T-helper 2 cell treated with Interferon-gamma antibody and Interleukin-4, amounts not matched to agents 5 μg/mL and 100 μg/mL, for 36 hours (primary cell): ENCODE measurements around the gene AP3S1.

Experiments
- DNase-seq: peaks from one replicate; pipeline ENCODE4 v3.0.0; 2021; ENCODE audit warnings: low spot score
- H3K27ac Mint-ChIP-seq: one replicate; pipeline ENCODE4 v1.8.0; 2021; ENCODE audit warnings: mild to moderate bottlenecking, mixed read lengths
- H3K27me3 Mint-ChIP-seq: one replicate; pipeline ENCODE4 v1.8.0; 2021; ENCODE audit warnings: low read depth, mixed read lengths
- H3K36me3 Mint-ChIP-seq: one replicate; pipeline ENCODE4 v1.8.0; 2021; ENCODE audit warnings: low read depth, mixed read lengths
- H3K4me1 Mint-ChIP-seq: one replicate; pipeline ENCODE4 v1.8.0; 2021; ENCODE audit warnings: low read depth, mixed read lengths
- H3K4me3 Mint-ChIP-seq: one replicate; pipeline ENCODE4 v1.8.0; 2022; ENCODE audit warnings: mild to moderate bottlenecking, moderate library complexity, mixed read lengths
- H3K9me3 Mint-ChIP-seq: one replicate; pipeline ENCODE4 v1.8.0; 2021; ENCODE audit warnings: mixed read lengths

The AP3S1 gene

GRCh38 chr5:115947260-115947659 is 105.5 kb downstream of the AP3S1 start:
- no peaks in the 10 kb centered on the region for H3K4me1 Mint-ChIP-seq

DNA sequence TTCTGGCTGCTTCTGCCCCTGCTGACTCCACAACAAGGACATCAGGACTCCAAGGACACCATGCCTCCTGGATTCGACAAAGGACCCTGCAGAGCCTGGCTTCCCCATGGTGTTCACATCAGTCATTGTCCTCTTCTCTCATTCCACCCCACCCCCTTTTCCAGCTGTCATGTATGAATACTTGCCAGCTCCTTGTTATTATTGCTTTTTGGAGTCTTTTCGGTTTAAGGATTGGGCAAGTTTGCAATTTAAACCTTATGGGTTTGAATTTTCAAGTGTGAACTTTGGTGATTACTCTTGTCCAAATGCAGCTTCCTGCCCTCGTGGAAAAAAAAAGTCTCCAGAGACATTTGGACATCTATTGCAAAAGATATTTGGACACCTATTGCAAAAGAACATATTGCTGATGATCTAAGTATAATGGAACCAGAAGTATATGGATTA is 106.4 kb downstream of the AP3S1 start:
- no peak overlapping the region for H3K4me3 Mint-ChIP-seq
- DNase-seq: no peak
- H3K27ac Mint-ChIP-seq: no peak overlapping the region
- no peaks in the 10 kb centered on the region for H3K9me3 Mint-ChIP-seq
- H3K27me3 Mint-ChIP-seq: peaks cover 8% of the 10 kb centered on the region
- H3K4me1 Mint-ChIP-seq: no peaks in the 10 kb centered on the region
- no peaks in the 10 kb centered on the region for H3K36me3 Mint-ChIP-seq

More at GRCh38 chr5:115947260-115947659, 105.5 kb downstream of the AP3S1 start:
- Mint-ChIP-seq H3K27me3 (peaks cover 8% of the 10 kb centered on the region), H3K36me3 (no peaks in the 10 kb centered on the region), H3K9me3 (no peaks in the 10 kb centered on the region), H3K27ac (no peak overlapping the region), H3K4me3 (no peak overlapping the region)
- DNase-seq: no peak

- DNase-seq: no peak
- Mint-ChIP-seq H3K4me3 (no peak overlapping the region), H3K27ac (no peak overlapping the region), H3K27me3 (peaks cover 8% of the 10 kb centered on the region), H3K9me3 (no peaks in the 10 kb centered on the region), H3K4me1 (no peaks in the 10 kb centered on the region), H3K36me3 (no peaks in the 10 kb centered on the region)
These were observed 107.4 kb downstream of the AP3S1 start for GRCh38 chr5:115949096-115949495.

GRCh38 chr5:115952588-115952987 is 110.9 kb downstream of the AP3S1 start:
- no peak for DNase-seq
- no peak overlapping the region for H3K27ac Mint-ChIP-seq
- H3K4me3 Mint-ChIP-seq: no peak overlapping the region
- no peaks in the 10 kb centered on the region for H3K9me3 Mint-ChIP-seq
- H3K4me1 Mint-ChIP-seq: no peaks in the 10 kb centered on the region
- H3K27me3 Mint-ChIP-seq: peaks cover 11% of the 10 kb centered on the region
- H3K36me3 Mint-ChIP-seq: no peaks in the 10 kb centered on the region

- Mint-ChIP-seq H3K4me3 (no peak overlapping the region), H3K4me1 (no peaks in the 10 kb centered on the region), H3K9me3 (no peaks in the 10 kb centered on the region), H3K27me3 (peaks cover 9% of the 10 kb centered on the region), H3K36me3 (no peaks in the 10 kb centered on the region), H3K27ac (no peak overlapping the region)
- DNase-seq: no peak
These were observed 112.4 kb downstream of the AP3S1 start for GRCh38 chr5:115954144-115954543.

GRCh38 chr5:115956957-115957356 is 115.2 kb downstream of the AP3S1 start:
- no peak overlapping the region for H3K4me3 Mint-ChIP-seq

GRCh38 chr5:115961381-115962238 is 119.9 kb downstream of the AP3S1 start:
- Mint-ChIP-seq H3K27ac (no peak overlapping the region), H3K9me3 (no peaks in the 10 kb centered on the region), H3K36me3 (no peaks in the 10 kb centered on the region), H3K4me1 (no peaks in the 10 kb centered on the region), H3K27me3 (peaks cover 54% of the 10 kb centered on the region), H3K4me3 (no peak overlapping the region)
- no peak for DNase-seq

More at GRCh38 chr5:115956957-115957356, 115.2 kb downstream of the AP3S1 start:
- Mint-ChIP-seq H3K36me3 (no peaks in the 10 kb centered on the region), H3K9me3 (no peaks in the 10 kb centered on the region), H3K27me3 (peaks cover 25% of the 10 kb centered on the region), H3K27ac (no peak overlapping the region), H3K4me1 (no peaks in the 10 kb centered on the region)
- DNase-seq: no peak

GRCh38 chr5:115962239-115962564 is 120.5 kb downstream of the AP3S1 start, which contains the start of gene LVRN:
Gene LVRN, plus strand, starts transcription at chr5:115962475. Its CDS starts 143 bp downstream, at chr5:115962618.
- Mint-ChIP-seq H3K4me1 (no peaks in the 10 kb centered on the region), H3K27ac (no peak within 1 kb of the TSS), H3K36me3 (no peaks in the 10 kb centered on the region), H3K4me3 (no peak within 1 kb of the TSS), H3K9me3 (no peaks in the 10 kb centered on the region), H3K27me3 (peaks cover 60% of the 10 kb centered on the region)
- DNase-seq: no peak

GRCh38 chr5:115962565-115963402 is 121.0 kb downstream of the AP3S1 start:
- Mint-ChIP-seq H3K4me1 (no peaks in the 10 kb centered on the region), H3K27ac (no peak overlapping the region), H3K9me3 (no peaks in the 10 kb centered on the region), H3K36me3 (no peaks in the 10 kb centered on the region), H3K27me3 (peaks cover 63% of the 10 kb centered on the region), H3K4me3 (no peak overlapping the region)
- DNase-seq: no peak

DNA sequence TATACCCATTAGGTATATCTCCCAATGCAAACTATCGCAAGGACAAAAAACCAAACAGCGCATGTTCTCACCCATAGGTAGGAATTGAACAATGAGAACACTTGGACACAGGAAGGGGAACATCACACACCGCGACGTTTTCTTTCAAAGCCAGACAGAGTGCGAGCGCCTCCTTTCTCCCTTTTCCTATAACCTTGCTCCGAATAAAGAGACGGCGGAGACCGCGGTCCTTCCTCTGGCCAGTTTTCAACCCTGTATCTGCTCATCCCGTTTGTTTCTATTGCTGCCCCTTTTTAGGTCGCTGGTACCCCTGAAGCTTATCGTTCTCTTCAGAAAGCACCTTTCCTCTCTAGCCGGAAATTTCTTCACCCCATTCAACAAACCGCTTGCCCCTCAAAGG is 121.8 kb downstream of the AP3S1 start:
- Mint-ChIP-seq H3K4me3 (no peak overlapping the region), H3K27me3 (peaks cover 69% of the 10 kb centered on the region), H3K27ac (no peak overlapping the region), H3K36me3 (no peaks in the 10 kb centered on the region), H3K4me1 (no peaks in the 10 kb centered on the region), H3K9me3 (no peaks in the 10 kb centered on the region)
- DNase-seq: no peak
